ENCODE results near the gene GRAMD1B.

The GRAMD1B gene

DNA sequence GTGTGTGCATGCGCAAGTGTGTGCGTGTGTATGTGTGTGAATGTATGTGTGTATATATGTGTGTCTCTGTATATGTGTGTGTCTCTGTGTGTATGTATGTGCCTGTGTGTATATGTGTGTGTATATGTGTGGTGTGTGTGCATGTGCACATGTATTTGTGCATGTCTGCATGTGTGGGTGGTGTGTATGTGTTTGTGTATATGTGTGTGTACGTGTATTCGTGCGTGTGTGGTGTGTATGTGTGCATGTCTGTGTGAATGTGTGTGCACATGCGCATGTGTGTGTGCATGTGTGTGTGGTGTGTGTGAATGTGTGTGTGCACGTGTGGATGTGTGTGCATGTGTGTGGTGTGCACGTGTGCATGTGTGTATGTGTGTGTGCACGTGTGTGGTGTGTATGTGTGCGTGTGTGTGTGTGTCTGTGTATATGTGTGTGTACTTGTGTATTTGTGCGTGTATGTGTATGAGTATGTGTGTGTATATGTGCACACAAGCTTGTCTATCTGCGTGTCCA lies 153.0 kb downstream of the GRAMD1B start:
- no peaks in the 10 kb centered on the region for H3K79me2 ChIP-seq (ENCODE audit: insufficient read depth, low read length)
- no peaks in the 10 kb centered on the region for H3K9me2 ChIP-seq (replicated peaks; ENCODE audit: low read depth, low read length)
- no peaks in the 10 kb centered on the region for H3K9me3 ChIP-seq (ENCODE audit: insufficient read depth, low read depth, low read length)
- no peak overlapping the region for H3K9ac ChIP-seq (ENCODE audit: low read depth, low read length, poor library complexity, severe bottlenecking)
- H3K36me3 ChIP-seq (ENCODE audit: insufficient read depth, low read length): peaks cover 39% of the 10 kb centered on the region; the same call in 1 of the 2 replicates
- TF ChIP-seq, protein P1, sequence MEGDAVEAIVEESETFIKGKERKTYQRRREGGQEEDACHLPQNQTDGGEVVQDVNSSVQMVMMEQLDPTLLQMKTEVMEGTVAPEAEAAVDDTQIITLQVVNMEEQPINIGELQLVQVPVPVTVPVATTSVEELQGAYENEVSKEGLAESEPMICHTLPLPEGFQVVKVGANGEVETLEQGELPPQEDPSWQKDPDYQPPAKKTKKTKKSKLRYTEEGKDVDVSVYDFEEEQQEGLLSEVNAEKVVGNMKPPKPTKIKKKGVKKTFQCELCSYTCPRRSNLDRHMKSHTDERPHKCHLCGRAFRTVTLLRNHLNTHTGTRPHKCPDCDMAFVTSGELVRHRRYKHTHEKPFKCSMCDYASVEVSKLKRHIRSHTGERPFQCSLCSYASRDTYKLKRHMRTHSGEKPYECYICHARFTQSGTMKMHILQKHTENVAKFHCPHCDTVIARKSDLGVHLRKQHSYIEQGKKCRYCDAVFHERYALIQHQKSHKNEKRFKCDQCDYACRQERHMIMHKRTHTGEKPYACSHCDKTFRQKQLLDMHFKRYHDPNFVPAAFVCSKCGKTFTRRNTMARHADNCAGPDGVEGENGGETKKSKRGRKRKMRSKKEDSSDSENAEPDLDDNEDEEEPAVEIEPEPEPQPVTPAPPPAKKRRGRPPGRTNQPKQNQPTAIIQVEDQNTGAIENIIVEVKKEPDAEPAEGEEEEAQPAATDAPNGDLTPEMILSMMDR (conservative IDR thresholded peaks at IDR 0.05; ENCODE audit: low read length): no peak
- no peak for TF ChIP-seq EZH2phosphoT487 (IDR thresholded peaks at IDR 0.05; ENCODE audit: borderline replicate concordance)
- H3K4me1 ChIP-seq (ENCODE audit: insufficient read depth, low read length, poor library complexity, severe bottlenecking): no peaks in the 10 kb centered on the region
- no peak overlapping the region for H3K4me3 ChIP-seq (ENCODE audit: low read length, poor library complexity, severe bottlenecking)
- no peaks in the 10 kb centered on the region for H4K20me1 ChIP-seq (ENCODE audit: insufficient read depth, low read length, poor library complexity, severe bottlenecking)
- H3K27me3 ChIP-seq (ENCODE audit: insufficient read depth, low read length, poor library complexity, severe bottlenecking): no peaks in the 10 kb centered on the region
- no peak overlapping the region for H3K4me2 ChIP-seq (ENCODE audit: low read depth, low read length, poor library complexity, severe bottlenecking)
- no peaks in the 10 kb centered on the region for H3F3A ChIP-seq (ENCODE audit: low read depth)
- no peak overlapping the region for H2AFZ ChIP-seq (ENCODE audit: low read length)

DNA sequence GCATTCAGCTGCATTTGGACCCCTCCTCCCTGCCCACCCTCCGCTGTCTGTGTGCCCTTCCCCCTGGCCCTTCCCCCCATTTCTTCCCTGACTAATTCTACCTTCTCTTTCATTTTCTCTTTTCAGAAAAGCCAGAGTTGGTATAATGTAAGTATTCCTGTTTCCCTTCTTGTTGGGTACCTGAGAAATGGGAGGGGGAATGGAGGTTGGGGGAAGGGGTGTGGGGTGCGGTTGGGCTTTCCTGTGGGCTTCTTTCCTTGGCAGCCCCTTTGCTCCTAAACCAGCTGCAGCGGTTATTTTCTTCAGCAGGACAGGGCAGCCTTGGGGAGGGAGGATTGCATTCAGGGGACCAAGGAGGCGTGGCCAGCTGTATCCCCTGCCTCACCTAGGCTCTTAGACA lies 154.1 kb downstream of the GRAMD1B start:
- Histone ChIP-seq H3K4me2 (ENCODE audit: low read depth, low read length, poor library complexity, severe bottlenecking) (no peak overlapping the region), H3K9me2 (replicated peaks; ENCODE audit: low read depth, low read length) (no peaks in the 10 kb centered on the region), H2AFZ (ENCODE audit: low read length) (no peak overlapping the region), H3F3A (ENCODE audit: low read depth) (no peaks in the 10 kb centered on the region), H3K79me2 (ENCODE audit: insufficient read depth, low read length) (no peaks in the 10 kb centered on the region), H3K4me3 (ENCODE audit: low read length, poor library complexity, severe bottlenecking) (no peak overlapping the region), H3K36me3 (ENCODE audit: insufficient read depth, low read length) (peaks cover 38% of the 10 kb centered on the region; the same call in 1 of the 2 replicates), H3K27me3 (ENCODE audit: insufficient read depth, low read length, poor library complexity, severe bottlenecking) (no peaks in the 10 kb centered on the region), H4K20me1 (ENCODE audit: insufficient read depth, low read length, poor library complexity, severe bottlenecking) (no peaks in the 10 kb centered on the region), H3K9me3 (ENCODE audit: insufficient read depth, low read depth, low read length) (no peaks in the 10 kb centered on the region), H3K4me1 (ENCODE audit: insufficient read depth, low read length, poor library complexity, severe bottlenecking) (no peaks in the 10 kb centered on the region), H3K9ac (ENCODE audit: low read depth, low read length, poor library complexity, severe bottlenecking) (no peak overlapping the region)
- TF ChIP-seq, protein P1 (conservative IDR thresholded peaks at IDR 0.05; ENCODE audit: low read length): no peak
- no peak for TF ChIP-seq EZH2phosphoT487 (IDR thresholded peaks at IDR 0.05; ENCODE audit: borderline replicate concordance)

DNA sequence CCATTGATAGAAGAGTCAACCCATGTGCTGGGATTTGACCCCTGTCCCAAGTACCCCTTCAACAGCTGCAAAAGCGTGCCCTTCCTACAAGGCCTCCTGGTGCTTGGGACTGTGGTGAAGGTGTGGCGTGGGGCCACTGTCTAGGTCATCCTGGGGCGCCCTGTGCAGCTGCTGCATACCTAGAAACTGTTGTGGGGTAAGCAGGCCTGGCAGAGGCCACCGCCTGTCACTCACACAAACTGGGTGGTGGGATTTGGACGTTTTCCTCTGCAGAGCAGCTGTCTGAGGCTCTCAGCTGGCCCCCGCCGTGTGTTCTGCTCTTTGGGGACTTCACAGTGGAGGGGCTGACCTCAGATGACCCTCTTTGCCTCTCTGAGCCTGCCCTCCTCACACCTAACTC lies 154.7 kb downstream of the GRAMD1B start:
- H3K9me2 ChIP-seq (replicated peaks; ENCODE audit: low read depth, low read length): no peaks in the 10 kb centered on the region
- H3F3A ChIP-seq (ENCODE audit: low read depth): no peaks in the 10 kb centered on the region
- no peaks in the 10 kb centered on the region for H3K4me1 ChIP-seq (ENCODE audit: insufficient read depth, low read length, poor library complexity, severe bottlenecking)

More for the DNA sequence above, 154.7 kb downstream of the GRAMD1B start:
- no peak overlapping the region for H3K4me3 ChIP-seq (ENCODE audit: low read length, poor library complexity, severe bottlenecking)
- no peaks in the 10 kb centered on the region for H4K20me1 ChIP-seq (ENCODE audit: insufficient read depth, low read length, poor library complexity, severe bottlenecking)
- no peaks in the 10 kb centered on the region for H3K27me3 ChIP-seq (ENCODE audit: insufficient read depth, low read length, poor library complexity, severe bottlenecking)
- peaks cover 33% of the 10 kb centered on the region; the same call in 1 of the 2 replicates for H3K36me3 ChIP-seq (ENCODE audit: insufficient read depth, low read length)
- H3K4me2 ChIP-seq (ENCODE audit: low read depth, low read length, poor library complexity, severe bottlenecking): no peak overlapping the region
- no peaks in the 10 kb centered on the region for H3K79me2 ChIP-seq (ENCODE audit: insufficient read depth, low read length)
- H2AFZ ChIP-seq (ENCODE audit: low read length): no peak overlapping the region
- no peak for TF ChIP-seq EZH2phosphoT487 (IDR thresholded peaks at IDR 0.05; ENCODE audit: borderline replicate concordance)
- TF ChIP-seq, protein P1 (conservative IDR thresholded peaks at IDR 0.05; ENCODE audit: low read length): no peak
- H3K9me3 ChIP-seq (ENCODE audit: insufficient read depth, low read depth, low read length): no peaks in the 10 kb centered on the region
- no peak overlapping the region for H3K9ac ChIP-seq (ENCODE audit: low read depth, low read length, poor library complexity, severe bottlenecking)

Measured in Loucy (cell line).